B cell (primary cell): ENCODE data around the gene NUDT19.
"Not testable (repeated sequence)": the region's sequence is repeated elsewhere in the genome, so short reads cannot be mapped to it uniquely, and the experiment has no call there.

Experiments
- EZH2 ChIP-seq: IDR thresholded peaks from 2 replicates; pipeline ENCODE4 v1.6.1; 2012; ENCODE audit warnings: borderline replicate concordance, low read depth, mild to moderate bottlenecking, moderate library complexity, low read length; ENCODE audit not compliant: insufficient read depth, poor library complexity, severe bottlenecking
- TF ChIP-seq, protein P1 (sequence below): fragments of 200-600 bp; IDR thresholded peaks from one replicate; pipeline ENCODE4 v1.8.0; 2022; ENCODE audit warnings: antibody characterized with exemption, mild to moderate bottlenecking

DNA sequence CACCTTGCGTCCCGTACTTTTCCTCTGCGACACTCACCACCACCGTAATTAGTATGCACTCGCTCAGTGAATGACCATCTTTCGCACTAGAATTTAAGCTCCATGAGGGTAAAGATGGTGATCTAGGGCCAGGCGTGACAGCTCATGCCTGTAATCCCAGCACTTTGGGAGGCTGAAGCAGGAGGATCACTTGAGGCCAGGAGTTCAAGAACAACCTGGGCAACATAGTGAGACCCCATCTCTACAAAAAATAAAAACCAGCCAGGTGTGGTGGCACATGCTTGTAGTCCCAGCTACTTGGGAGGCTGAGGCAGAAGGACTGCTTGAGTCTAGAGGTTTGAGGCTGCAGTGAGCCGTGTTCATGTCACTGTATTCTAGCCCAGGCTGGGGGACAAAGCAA lies 35.2 kb upstream of the NUDT19 start:
- TF ChIP-seq, protein P1, sequence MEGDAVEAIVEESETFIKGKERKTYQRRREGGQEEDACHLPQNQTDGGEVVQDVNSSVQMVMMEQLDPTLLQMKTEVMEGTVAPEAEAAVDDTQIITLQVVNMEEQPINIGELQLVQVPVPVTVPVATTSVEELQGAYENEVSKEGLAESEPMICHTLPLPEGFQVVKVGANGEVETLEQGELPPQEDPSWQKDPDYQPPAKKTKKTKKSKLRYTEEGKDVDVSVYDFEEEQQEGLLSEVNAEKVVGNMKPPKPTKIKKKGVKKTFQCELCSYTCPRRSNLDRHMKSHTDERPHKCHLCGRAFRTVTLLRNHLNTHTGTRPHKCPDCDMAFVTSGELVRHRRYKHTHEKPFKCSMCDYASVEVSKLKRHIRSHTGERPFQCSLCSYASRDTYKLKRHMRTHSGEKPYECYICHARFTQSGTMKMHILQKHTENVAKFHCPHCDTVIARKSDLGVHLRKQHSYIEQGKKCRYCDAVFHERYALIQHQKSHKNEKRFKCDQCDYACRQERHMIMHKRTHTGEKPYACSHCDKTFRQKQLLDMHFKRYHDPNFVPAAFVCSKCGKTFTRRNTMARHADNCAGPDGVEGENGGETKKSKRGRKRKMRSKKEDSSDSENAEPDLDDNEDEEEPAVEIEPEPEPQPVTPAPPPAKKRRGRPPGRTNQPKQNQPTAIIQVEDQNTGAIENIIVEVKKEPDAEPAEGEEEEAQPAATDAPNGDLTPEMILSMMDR = not testable (repeated sequence)
- TF ChIP-seq EZH2 = not testable (repeated sequence)
